ENCODE measurements around the gene CYTH3.

The CYTH3 gene

DNA sequence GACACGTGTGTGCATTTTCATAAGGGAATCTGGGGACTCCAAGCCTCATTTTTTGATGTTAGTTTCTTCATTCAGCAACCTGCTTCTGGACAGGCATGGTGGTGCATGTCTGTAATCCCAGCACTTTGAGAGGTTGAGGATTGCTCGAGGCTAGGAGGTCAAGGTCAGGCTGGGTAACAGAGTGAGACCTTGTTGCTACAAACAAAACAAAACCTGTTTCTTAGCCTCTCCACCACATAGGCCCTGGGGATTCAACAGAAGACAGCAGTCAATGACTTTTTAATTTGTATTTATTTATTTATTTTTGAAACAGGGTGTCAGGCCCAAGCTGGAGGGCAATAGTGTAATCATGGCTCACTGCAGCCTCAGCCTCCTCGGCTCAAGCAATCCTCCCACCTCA, 6.9 kb upstream of the CYTH3 start:
- no peak for DNase-seq

DNA sequence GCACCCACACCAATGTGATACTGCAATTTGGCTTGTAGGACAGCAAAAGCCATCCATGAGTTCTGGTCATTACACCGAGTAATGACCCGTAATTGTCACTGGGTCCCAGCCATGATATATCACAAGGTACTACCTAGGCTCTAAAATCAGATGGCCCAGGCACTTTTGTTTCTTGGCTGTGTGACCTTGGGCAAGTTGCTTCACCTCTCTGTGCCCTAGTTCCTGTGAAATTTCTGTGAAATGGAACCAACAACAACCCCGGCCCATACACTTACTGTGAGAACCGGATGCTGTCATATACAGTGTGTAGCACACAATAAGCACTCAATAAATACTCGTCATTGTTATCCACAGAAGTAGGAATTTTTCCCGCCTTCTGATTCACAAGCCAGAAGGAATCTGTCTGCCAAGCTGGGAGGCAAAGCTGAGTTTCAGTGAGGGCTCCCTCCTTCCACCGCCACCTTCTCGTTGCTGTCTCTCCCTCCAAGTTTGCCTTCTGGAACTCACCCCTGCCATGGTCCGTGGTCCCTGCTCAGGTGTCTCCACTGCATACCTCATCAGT, 6.4 kb upstream of the CYTH3 start:
- DNase-seq, result no peak

DNA sequence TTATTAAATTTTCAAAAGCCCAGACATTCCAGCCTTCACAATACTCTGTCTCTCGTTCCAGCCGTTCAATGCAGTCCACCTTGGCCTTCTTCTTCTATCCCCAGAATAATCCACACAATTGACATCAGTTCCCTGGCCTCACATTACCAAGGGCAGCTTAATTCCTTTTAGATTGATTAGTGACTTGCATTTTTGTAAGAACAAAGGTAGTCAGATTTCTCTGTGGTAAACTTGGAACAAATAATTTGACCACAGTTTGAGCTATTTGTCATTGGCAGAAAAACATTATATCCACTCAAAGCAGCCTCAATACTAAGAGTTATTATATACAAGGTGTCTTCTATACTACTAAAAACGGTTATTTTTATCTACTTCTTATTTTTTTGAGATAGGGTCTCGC, 5.1 kb upstream of the CYTH3 start:
- no peak for DNase-seq

GRCh38 chr7:6276911-6277408, 4.5 kb upstream of the CYTH3 start:
- no peak for DNase-seq

- DNase-seq, result no peak
These were observed 2.3 kb upstream of the CYTH3 start for GRCh38 chr7:6274743-6275142.

- DNase-seq, result no peak
These were observed 1.6 kb upstream of the CYTH3 start for GRCh38 chr7:6273917-6274630.

- no peak for DNase-seq
These were observed 985 bp upstream of the CYTH3 start for GRCh38 chr7:6273380-6273837.

DNA sequence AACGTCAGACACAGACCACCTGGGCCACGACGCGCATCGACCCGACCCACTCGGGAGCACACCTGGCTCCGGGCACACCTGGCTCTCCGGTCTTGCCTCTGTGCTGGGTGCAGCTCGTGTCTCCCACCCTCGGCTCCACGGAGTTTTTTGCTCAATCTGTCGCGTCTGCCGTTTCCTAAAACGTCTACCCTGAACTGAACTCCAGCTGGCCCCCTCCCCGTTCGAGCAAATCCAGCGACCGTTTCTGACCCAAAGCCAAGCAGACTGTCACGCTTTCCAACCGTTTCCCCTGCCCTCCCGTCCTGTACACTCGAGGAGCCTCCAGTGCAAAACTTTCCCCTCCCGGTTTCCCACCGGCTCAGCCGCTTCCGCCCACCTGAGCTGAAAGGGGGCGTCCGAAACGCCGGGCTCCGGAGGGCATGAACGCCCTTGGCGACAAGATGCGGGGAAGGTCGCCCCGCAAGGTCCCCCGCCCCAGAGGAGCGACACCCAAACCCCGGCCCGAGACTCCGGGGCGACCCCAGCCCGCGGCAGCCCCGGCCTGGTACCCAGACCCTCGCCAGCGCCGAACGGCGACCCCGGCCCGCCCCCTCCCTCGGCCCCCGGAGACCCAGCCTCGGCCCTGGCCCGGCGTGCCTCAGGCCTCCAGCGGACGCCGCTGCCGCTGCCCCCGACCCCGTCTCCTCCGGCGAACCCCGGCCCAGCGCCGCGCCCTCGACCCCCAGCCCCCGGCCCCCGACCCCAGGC, 557 bp downstream of the CYTH3 start:
- no peak for DNase-seq

DNA sequence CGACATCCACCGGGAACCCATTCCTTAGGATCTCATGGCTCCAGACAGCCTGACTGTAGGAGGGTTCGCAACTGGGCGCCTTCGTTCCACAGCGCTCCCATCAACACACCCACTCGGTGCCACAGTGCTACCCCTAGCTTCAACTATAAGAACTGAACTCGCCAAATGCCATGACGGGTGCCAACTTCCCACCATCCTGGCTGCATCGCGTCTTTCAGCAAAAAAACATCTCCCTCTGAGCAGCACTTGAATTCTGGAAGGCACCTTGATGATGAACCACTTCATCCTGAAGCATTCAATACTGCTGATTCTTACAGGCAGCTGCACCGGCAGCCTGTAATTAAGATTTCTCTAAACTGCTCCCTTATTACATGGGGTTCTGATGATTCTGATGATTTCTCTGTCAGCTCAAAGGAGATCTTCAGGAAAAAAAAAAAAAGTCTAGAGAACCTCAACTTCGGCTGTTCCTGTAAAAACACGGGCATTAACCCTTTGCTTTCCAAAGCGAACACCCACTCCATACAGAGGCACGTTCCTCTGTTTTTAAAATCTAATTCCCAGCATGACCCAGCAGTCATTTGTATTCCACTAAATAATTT, 1.3 kb downstream of the CYTH3 start:
- peak; percentile 44 for DNase-seq

DNA sequence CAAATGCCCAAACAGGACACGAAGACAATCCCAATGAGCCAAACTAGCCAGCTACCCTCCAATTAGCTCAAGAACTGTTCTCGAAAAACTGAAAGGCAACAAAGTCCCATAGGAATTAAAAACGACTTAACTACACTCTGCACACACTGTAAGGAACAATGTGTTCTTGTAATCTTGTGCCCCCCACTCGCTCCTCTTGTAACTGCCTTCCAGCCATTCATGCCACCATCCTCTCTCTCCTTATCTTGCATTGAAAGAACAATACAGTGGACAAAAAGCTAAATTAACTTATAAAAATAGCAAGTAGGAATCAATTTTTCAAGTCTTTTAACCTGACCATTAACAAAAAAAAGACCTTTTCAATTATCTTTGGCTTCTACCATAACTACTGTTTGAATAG, 2.9 kb downstream of the CYTH3 start:
- no peak for DNase-seq

GRCh38 chr7:6268907-6269306, 3.5 kb downstream of the CYTH3 start:
- DNase-seq, result no peak

DNA sequence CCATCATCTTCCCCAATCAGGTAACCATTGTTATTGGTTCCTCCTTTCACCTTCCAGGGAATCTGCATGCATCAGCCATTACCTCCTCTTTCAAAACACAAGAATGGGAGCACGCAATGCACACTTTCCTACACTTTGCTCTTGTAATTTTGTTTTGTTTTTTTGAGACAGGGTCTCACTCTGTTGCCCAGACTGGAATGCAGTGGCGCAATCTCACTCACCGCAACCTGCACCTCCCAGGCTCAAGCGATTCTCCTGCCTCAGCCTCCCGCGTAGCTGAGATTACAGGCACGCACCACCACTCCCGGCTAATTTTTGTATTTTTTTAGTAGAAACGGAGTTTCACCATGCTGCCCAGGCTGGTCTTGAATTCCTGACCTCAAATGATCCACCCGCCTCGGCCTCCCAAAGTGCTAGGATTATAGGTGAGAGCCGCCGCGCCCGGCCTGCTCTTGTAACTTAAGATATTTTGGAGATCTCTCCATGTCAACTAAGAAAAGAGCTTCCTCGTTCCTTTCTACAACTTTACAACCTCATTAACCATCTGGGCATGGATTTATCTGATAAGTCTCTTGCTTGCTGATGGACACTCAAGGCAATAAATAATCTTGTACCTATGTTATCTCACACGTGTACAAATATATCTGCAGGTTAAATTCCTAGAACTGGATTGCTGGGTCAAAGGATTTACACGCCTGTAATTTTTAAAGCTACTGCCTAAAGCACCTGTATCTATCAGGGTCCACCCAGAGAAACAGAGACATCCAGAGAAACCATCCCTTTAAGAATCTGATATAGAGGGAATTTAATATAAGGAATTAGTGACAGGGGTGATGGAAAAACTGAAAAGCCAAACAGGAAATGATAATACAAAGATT, 4.2 kb downstream of the CYTH3 start:
- no peak for DNase-seq

- no peak for DNase-seq
These were observed 5.7 kb downstream of the CYTH3 start for GRCh38 chr7:6266699-6267098.

DNA sequence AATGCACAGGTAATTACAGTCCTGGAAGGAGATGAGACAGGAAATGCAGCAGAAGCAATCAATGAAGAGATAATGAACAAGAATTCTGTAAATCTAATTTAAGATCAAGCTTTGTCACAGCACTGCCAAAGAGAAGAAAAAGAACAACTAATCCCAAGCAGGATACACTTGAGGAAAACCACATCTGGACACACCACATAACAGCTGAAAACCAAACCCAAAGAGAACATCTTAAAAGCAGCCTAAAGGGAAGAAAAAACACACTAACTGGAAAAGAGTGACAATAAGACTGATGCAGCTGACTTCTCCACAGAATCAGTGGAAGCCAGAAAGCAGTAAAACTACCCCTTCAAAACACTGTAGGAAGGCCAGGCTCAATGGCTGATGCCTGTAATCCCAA, 10.2 kb downstream of the CYTH3 start:
- DNase-seq, result no peak

DNA sequence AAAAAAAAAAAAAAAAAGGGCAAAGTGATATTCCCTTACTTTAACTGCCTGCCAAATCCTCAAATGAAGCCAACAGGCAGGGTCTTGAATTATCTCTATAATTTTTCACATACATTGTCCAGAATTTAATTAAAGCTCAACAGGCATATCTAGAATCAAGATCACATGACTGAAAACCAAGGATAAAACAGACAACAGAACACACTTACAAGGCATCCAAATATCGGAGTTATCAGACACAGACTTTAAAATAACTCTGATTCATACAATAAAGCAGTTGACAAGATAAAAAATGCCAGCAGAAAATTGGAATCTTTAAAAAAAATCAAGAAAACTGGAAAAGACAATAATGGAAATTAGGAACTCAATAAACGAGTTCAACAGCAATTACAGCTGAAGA, 10.7 kb downstream of the CYTH3 start:
- DNase-seq, result no peak

- DNase-seq, result no peak
These were observed 11.9 kb downstream of the CYTH3 start for GRCh38 chr7:6260291-6261187.

DNA sequence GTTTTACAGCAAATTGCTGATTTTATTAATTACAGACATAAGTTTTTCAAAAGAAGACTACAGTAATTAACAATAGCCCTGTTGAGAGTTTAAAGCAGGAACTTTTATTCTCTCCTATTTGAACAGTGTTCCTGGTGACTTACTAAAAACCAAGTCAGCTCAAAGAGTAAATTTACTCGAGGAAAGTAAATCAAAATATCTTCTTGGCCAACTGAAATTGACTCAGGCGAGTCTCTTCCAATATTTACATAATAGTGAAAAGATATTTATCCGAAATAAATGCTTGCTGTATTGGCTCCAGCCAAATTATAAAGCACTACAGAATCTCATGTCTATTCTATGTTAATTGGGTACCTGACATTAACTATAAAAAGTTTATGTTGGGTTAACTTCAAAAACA, 13.2 kb downstream of the CYTH3 start:
- DNase-seq, result no peak

DNA sequence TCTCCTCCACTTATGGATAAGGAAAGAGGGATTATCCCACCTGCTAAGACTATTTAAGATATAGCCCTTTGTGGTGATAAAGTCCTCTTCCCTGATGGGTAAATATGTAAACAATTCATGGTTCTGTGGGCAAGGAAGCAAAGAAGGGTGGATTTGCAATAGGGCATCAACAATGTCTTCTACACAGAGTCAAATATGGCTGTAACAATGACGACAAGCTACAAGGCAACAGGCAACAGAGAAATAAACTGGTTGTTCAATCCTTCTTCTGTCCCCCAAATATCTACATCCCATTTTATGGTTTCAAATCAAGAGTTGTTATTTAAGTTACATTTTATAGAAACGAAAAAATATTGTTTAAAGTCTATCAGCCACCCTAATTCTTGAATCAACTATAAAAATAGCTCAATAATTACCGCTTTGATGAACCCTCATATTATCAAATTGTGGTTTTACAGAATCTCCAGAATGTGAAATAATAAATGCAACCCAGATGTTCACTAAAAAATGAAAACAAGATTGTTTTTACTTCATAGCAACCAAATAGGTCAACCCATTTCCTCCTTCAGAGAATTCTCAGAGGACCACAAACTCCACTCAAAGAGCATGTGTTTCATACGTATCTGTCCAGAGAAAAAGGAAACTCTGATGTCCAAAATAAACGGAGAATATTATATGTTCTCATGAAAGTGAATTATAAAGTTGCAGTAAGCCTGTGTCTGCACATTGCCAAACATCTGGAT, 13.8 kb downstream of the CYTH3 start:
- peak; percentile 26 for DNase-seq

DNA sequence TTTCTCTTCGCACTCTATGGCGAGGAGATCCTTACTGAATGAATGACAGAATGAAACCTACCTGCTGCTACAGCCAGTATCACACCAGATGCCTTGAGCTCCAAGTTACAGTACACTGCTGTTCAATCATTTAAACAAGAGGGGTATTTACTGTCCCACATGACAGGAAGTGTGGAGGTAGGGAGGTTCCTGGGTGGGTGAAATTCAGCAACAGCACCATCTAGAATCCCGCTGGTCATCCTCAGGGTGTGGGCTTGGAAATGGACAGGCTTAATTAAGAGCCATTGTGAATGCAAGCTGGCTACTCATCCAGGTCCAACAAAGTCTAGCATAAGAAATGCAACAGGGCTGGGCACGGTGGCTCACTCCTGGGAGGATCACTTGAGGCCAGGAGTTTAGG, 14.7 kb downstream of the CYTH3 start:
- no peak for DNase-seq

DNA sequence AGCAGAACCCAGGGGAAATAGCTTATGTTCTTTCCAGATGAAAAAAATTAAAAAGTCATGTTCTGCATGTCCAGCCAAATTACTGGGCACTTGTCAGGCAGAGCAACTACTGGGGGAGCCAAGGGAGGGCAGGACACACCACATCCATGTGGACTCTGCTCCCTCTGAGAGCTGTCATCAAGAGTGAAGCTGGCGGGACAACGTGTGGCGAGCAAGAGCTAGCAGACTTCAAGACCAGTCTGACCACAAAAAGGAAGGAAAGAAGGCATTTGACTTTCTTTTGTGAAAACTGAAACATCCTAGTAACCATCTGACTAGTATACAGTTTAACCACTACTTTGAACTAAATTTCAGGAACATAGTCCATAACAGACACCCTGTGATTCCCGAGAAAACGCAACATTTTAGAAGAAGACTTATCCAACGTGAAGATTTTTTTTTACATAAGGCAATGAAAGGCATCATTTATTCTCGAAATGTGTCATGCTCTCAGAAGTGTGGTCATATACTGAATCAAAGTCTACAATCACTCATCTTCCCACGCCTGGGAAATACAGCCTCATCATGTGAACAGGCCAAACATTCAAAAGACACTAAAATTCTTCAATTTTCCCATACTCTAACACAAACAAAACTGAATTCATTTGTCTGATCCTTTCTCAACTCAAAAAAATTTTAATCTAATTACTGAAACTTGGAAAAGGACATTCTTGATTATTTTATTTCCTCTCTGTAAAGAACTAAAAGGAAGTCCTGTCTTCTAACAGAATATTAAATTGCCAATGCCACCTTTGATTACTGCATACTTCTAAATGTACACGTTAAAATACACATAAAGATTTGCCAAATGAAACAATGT, 15.5 kb downstream of the CYTH3 start:
- DNase-seq, result no peak
